Activated CD4-positive, CD25-positive, alpha-beta regulatory T cell (primary cell): ENCODE measurements around the gene CTSS.
"Not testable (repeated sequence)": the region's sequence is repeated elsewhere in the genome, so short reads cannot be mapped to it uniquely, and the experiment has no call there.

Source experiments
- DNase-seq, 4 experiments: peaks; one replicate each; lab custom pipeline; 2025; lab: John Stamatoyannopoulos, UW

The CTSS gene

GRCh38 chr1:150775276-150775675 is 9.7 kb upstream of the CTSS start:
- no peak for DNase-seq

GRCh38 chr1:150772326-150772725 is 6.7 kb upstream of the CTSS start:
- no peak for DNase-seq

- not testable (repeated sequence) for DNase-seq
Measured at GRCh38 chr1:150767704-150768103, 2.1 kb upstream of the CTSS start.

- DNase-seq, result not testable (repeated sequence)
Measured at GRCh38 chr1:150765977-150766301, 361 bp upstream of the CTSS start.

- no peak for DNase-seq
Measured at GRCh38 chr1:150764617-150765101, 919 bp downstream of the CTSS start.

GRCh38 chr1:150763018-150763417 is 2.6 kb downstream of the CTSS start:
- no peak for DNase-seq

GRCh38 chr1:150762552-150762951 is 3.0 kb downstream of the CTSS start:
- DNase-seq, result no peak

- DNase-seq, result no peak
Measured at GRCh38 chr1:150761801-150762200, 3.8 kb downstream of the CTSS start.

GRCh38 chr1:150760013-150760412 is 5.6 kb downstream of the CTSS start:
- DNase-seq, result no peak

- DNase-seq, result no peak
Measured at GRCh38 chr1:150753416-150753815, 12.2 kb downstream of the CTSS start.

GRCh38 chr1:150751443-150751842 is 14.1 kb downstream of the CTSS start:
- DNase-seq, result no peak

GRCh38 chr1:150749720-150750311 is 15.8 kb downstream of the CTSS start:
- DNase-seq, result no peak

GRCh38 chr1:150748878-150749719 is 16.5 kb downstream of the CTSS start:
- no peak for DNase-seq

GRCh38 chr1:150730130-150730721 is 35.4 kb downstream of the CTSS start:
- no peak for DNase-seq

- DNase-seq, result no peak
Measured at GRCh38 chr1:150724336-150724735, 41.2 kb downstream of the CTSS start.

- no peak for DNase-seq
Measured at GRCh38 chr1:150720703-150721102, 44.9 kb downstream of the CTSS start, which contains the start of gene HORMAD1. HORMAD1 (minus strand) TSS chr1:150720895; CDS start chr1:150719505, 1,390 bp downstream.

GRCh38 chr1:150720098-150720497 is 45.5 kb downstream of the CTSS start:
- no peak for DNase-seq

- no peak for DNase-seq
Measured at GRCh38 chr1:150718225-150718891, 47.2 kb downstream of the CTSS start.

- DNase-seq, result not testable (repeated sequence)
Measured at GRCh38 chr1:150709031-150709430, 56.5 kb downstream of the CTSS start.

- DNase-seq, result no peak
Measured at GRCh38 chr1:150708595-150708994, 57.0 kb downstream of the CTSS start.

GRCh38 chr1:150706091-150706490 is 59.5 kb downstream of the CTSS start:
- no peak for DNase-seq

GRCh38 chr1:150703427-150703826 is 62.2 kb downstream of the CTSS start:
- no peak for DNase-seq
